Activated T-helper 1 cell treated with anti-CD3 and anti-CD28 coated beads, Interleukin-12 subunit alpha, Interleukin-12 subunit beta, Interleukin-2, Interleukin-4 antibody, amounts not matched to agents 30 ng/mL and 10 ng/mL and 1 ng/mL, durations not matched to agents 14 hours and 24 hours and 36 hours (primary cell): ENCODE measurements around the gene HECTD4. TPM values are rescaled to one million over a fixed set of nuclear protein-coding genes. Genes with fewer than 3 reads are reported as not detected.
"Not testable (repeated sequence)": the region's sequence is repeated elsewhere in the genome, so short reads cannot be mapped to it uniquely, and the experiment has no call there.

Experiments
- DNase-seq: peaks from one replicate; pipeline ENCODE4 v3.0.0; 2021; ENCODE audit warnings: low spot score
- H3K27ac Mint-ChIP-seq: one replicate; pipeline ENCODE4 v1.8.0; 2021; ENCODE audit warnings: mild to moderate bottlenecking, mixed read lengths
- H3K27me3 Mint-ChIP-seq: one replicate; pipeline ENCODE4 v1.8.0; 2022; ENCODE audit warnings: mild to moderate bottlenecking, moderate library complexity, mixed read lengths; ENCODE audit not compliant: insufficient read depth
- H3K36me3 Mint-ChIP-seq: one replicate; pipeline ENCODE4 v1.8.0; 2021; ENCODE audit warnings: low read depth, mixed read lengths
- H3K4me1 Mint-ChIP-seq: one replicate; pipeline ENCODE4 v1.8.0; 2021; ENCODE audit warnings: low read depth, mixed read lengths
- H3K4me3 Mint-ChIP-seq: one replicate; pipeline ENCODE4 v1.8.0; 2021; ENCODE audit warnings: mild to moderate bottlenecking, moderate library complexity, mixed read lengths
- H3K9me3 Mint-ChIP-seq: one replicate; pipeline ENCODE4 v1.8.0; 2021; ENCODE audit warnings: mixed read lengths
- intact Hi-C: fragments of 100-400 bp; cut with micrococcal nuclease; formaldehyde crosslinking; loops from one replicate; pipeline ENCODE4 v1.15.1; 2024
- total RNA-seq: library from RNA; stranded (reverse); gene quantifications from 2 replicates; pipeline ENCODE4 v1.2.3, GENCODE V29; 2022

Gene HECTD4
- total RNA-seq, 1 donor from 2014 or later: 36.9 TPM

- intact Hi-C loops: no loop called here
- DNase-seq: no peak
- Mint-ChIP-seq H3K9me3 (no peaks in the 10 kb centered on the region), H3K27ac (no peak overlapping the region), H3K4me1 (peaks cover 18% of the 10 kb centered on the region), H3K36me3 (no peaks in the 10 kb centered on the region), H3K27me3 (no peaks in the 10 kb centered on the region), H3K4me3 (no peak overlapping the region)
Measured at GRCh38 chr12:112342587-112342986, 39.6 kb downstream of the HECTD4 start.

DNA sequence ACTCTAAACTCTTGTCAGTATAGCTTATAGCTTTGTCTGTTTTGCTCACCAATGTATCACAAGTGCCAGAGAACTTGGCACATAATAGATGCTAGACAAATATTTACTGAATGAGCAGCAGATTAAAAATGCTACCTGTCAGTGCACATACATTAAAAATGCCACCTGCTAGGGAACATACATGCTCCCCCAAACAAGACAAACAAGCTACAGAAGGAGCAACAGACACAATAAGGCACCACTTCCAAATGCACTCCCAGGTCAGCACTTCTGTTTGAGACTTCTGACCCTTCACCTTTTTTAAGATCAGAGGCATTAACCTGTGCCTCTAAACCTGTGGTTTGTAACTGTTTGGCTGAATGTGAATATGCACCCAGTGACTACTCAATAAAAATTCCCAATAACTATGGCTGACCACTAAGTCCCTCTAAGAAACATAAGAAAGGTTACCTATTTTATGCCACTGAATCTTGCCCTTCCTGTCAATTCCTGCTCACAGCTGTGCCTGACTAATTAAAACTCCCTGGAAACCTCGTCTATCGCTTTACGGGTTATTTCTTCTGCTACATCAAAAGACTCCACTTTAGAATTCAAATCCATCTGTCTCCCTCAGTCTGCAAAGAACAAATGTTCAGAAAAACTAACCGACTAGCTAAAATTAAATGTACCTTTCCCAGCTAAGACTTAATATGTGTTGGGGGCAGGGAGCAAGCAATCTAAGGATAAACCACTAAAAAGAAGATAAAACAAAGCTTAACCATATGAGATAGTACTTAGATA is 41.0 kb downstream of the HECTD4 start:
- Mint-ChIP-seq H3K27ac (no peak overlapping the region), H3K36me3 (no peaks in the 10 kb centered on the region), H3K4me1 (peaks cover 16% of the 10 kb centered on the region), H3K9me3 (no peaks in the 10 kb centered on the region), H3K27me3 (no peaks in the 10 kb centered on the region), H3K4me3 (no peak overlapping the region)
- intact Hi-C loops: no loop called here
- DNase-seq: no peak

DNA sequence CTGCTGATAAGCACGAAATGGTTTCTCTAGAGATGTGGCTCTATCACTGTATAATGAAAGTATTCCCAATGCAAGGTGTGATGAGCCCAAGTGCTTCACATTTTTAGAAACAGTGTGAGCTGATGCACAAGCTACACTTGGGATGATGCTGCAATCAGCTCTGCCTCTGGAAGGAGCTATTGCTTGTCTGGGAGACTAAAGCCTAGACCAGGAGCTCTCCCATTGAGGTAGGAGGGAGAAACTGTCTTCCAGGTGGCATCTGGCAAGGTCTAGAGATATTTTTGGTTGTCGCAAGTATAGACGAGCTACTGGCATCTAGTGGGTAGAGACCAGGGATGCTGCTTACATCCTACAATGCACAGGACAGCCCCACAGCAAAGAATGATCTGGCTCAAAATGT is 42.0 kb downstream of the HECTD4 start:
- Mint-ChIP-seq H3K27ac (no peak overlapping the region), H3K9me3 (no peaks in the 10 kb centered on the region), H3K27me3 (no peaks in the 10 kb centered on the region), H3K4me3 (no peak overlapping the region), H3K4me1 (peaks cover 12% of the 10 kb centered on the region), H3K36me3 (no peaks in the 10 kb centered on the region)
- DNase-seq: no peak
- intact Hi-C loops: no loop called here

- intact Hi-C loops, H3K27me3 Mint-ChIP-seq, DNase-seq, H3K9me3 Mint-ChIP-seq, H3K4me1 Mint-ChIP-seq, H3K36me3 Mint-ChIP-seq, H3K27ac Mint-ChIP-seq, H3K4me3 Mint-ChIP-seq: not testable (repeated sequence)
Measured at GRCh38 chr12:112334999-112335398, 47.2 kb downstream of the HECTD4 start.

DNA sequence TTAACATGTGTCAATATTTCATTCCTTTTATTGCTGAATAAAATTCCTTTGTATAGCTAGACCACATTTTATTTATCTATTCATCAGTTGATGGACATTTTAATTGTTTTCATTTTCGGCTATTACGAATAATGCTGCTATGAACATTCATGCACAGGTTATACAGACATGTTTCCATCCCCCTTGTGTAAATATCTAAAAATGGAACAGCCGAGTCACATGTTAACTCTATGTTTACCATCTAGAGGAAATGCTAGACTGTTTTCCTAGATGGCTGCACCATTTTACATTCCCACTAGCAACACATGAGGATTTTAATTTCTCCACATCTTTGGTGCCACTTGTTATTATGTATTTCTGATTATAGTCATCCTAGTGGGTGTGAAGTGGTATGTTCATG is 49.2 kb downstream of the HECTD4 start:
- intact Hi-C loops: no loop called here
- H3K9me3 Mint-ChIP-seq: no peaks in the 10 kb centered on the region
- peaks cover 2% of the 10 kb centered on the region for H3K36me3 Mint-ChIP-seq

DNA sequence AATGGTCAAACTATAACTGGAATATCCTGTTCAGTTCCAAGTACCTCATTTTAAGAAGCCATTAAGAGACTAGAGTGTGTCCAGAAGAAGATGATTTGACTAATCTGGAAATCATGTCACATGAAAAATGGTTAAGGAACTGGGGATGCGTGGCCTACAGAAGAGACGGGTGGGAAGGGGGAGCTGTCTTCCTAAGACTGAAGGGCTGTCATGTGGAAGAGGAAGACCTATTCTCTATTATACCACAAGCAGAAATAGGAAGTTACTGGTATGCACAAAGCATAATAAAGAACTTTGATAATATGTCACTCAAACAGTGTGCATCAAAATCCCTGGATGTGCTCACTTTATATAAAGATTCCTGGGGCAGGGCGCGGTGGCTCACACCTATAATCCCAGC is 50.3 kb downstream of the HECTD4 start:
- intact Hi-C loops: no loop called here
- H3K27me3 Mint-ChIP-seq: peaks cover 3% of the 10 kb centered on the region
- H3K27ac Mint-ChIP-seq: no peak overlapping the region
- no peak for DNase-seq
- H3K4me3 Mint-ChIP-seq: no peak overlapping the region
- peaks cover 2% of the 10 kb centered on the region for H3K36me3 Mint-ChIP-seq
- H3K9me3 Mint-ChIP-seq: no peaks in the 10 kb centered on the region
- H3K4me1 Mint-ChIP-seq: no peaks in the 10 kb centered on the region

More for the DNA sequence above, 49.2 kb downstream of the HECTD4 start:
- Mint-ChIP-seq H3K4me1 (no peaks in the 10 kb centered on the region), H3K27me3 (peaks cover 3% of the 10 kb centered on the region), H3K27ac (no peak overlapping the region), H3K4me3 (no peak overlapping the region)
- DNase-seq: no peak

- no peaks in the 10 kb centered on the region for H3K9me3 Mint-ChIP-seq
Measured at GRCh38 chr12:112330706-112331105, 51.5 kb downstream of the HECTD4 start.

GRCh38 chr12:112328456-112329124 is 53.6 kb downstream of the HECTD4 start:
- Mint-ChIP-seq H3K27ac (no peak overlapping the region), H3K9me3 (no peaks in the 10 kb centered on the region), H3K4me1 (no peaks in the 10 kb centered on the region), H3K4me3 (no peak overlapping the region), H3K36me3 (no peaks in the 10 kb centered on the region), H3K27me3 (peaks cover 3% of the 10 kb centered on the region)
- no peak for DNase-seq
- intact Hi-C loops: no loop called here

More at GRCh38 chr12:112330706-112331105, 51.5 kb downstream of the HECTD4 start:
- Mint-ChIP-seq H3K27me3 (peaks cover 3% of the 10 kb centered on the region), H3K27ac (no peak overlapping the region), H3K4me3 (no peak overlapping the region), H3K4me1 (no peaks in the 10 kb centered on the region), H3K36me3 (peaks cover 2% of the 10 kb centered on the region)
- no peak for DNase-seq
- intact Hi-C loops: no loop called here

DNA sequence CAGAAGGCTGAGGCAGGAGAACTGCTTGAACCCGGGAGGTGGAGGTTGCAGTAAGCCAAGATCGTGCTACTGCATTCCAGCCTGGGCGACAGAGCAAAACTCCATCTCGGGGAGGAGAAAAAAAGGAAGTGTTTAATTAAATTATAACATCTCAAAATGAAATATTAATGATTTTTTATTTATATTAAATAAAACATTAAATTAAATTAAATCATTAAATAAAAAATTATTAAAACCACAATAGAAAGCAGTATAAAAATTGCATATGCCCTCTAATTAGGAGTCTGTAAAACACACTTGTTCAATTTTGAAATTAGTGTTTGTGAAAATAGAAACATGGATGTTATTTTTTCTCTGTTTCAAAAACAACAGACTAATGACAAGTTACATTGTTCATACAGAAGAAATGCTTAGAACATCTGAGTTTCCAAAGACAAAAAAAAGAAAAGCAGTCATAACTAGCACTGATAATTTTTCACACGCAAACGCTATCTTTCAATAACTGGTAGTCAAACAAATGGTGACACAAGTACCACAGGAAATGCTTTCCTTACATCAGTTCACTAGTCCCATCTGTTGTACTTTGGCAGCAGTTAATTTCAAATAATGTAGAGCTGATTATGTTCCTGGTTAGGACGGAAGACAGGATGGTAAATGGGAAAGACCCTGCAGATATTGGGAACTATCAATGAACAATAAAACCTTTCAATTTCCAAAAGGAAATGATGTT is 54.9 kb downstream of the HECTD4 start:
- Mint-ChIP-seq H3K27me3 (peaks cover 3% of the 10 kb centered on the region), H3K36me3 (no peaks in the 10 kb centered on the region), H3K4me3 (no peak overlapping the region), H3K4me1 (no peaks in the 10 kb centered on the region), H3K27ac (no peak overlapping the region), H3K9me3 (no peaks in the 10 kb centered on the region)
- no peak for DNase-seq
- intact Hi-C loops: no loop called here

GRCh38 chr12:112325622-112326207 is 56.5 kb downstream of the HECTD4 start:
- H3K4me3 Mint-ChIP-seq: no peak overlapping the region
- no peaks in the 10 kb centered on the region for H3K36me3 Mint-ChIP-seq
- intact Hi-C loops: no loop called here
- H3K27ac Mint-ChIP-seq: no peak overlapping the region
- no peak for DNase-seq
- peaks cover 3% of the 10 kb centered on the region for H3K27me3 Mint-ChIP-seq
- H3K4me1 Mint-ChIP-seq: no peaks in the 10 kb centered on the region
- no peaks in the 10 kb centered on the region for H3K9me3 Mint-ChIP-seq

DNA sequence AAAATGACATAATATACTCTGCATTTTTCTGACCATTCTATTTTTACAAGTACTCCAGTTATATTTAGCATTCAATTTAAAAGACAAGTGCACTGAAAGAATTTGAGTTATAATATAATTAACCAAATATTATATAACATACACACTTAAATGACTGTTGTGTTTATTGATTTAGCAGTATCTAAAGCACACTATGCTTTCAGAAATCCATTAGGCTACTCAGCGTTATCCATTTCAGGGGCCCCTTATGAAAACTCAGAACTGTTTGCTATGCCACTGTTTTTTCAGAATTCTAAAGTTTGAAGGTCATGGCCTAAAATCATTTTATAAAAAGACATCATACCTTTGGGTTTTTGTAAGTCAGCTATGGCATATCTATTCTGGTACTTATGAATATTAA is 57.1 kb downstream of the HECTD4 start:
- intact Hi-C loops: no loop called here
- Mint-ChIP-seq H3K27ac (no peak overlapping the region), H3K36me3 (no peaks in the 10 kb centered on the region), H3K4me1 (no peaks in the 10 kb centered on the region), H3K27me3 (peaks cover 3% of the 10 kb centered on the region), H3K4me3 (no peak overlapping the region), H3K9me3 (no peaks in the 10 kb centered on the region)
- no peak for DNase-seq

GRCh38 chr12:112322882-112323547 is 59.2 kb downstream of the HECTD4 start:
- DNase-seq: no peak
- no peak overlapping the region for H3K27ac Mint-ChIP-seq
- H3K4me1 Mint-ChIP-seq: no peaks in the 10 kb centered on the region
- intact Hi-C loops: no loop called here
- H3K27me3 Mint-ChIP-seq: no peaks in the 10 kb centered on the region
- no peak overlapping the region for H3K4me3 Mint-ChIP-seq
- no peaks in the 10 kb centered on the region for H3K9me3 Mint-ChIP-seq
- peaks cover 5% of the 10 kb centered on the region for H3K36me3 Mint-ChIP-seq
